GM19467 (cell line): Measurements from ENCODE around the gene APBA1.

ENCODE experiments used
- ATAC-seq: cut with Tn5 transposase; IDR thresholded peaks from one replicate; pipeline ENCODE4 v1.9.1; 2021; ENCODE audit warnings: mild to moderate bottlenecking, moderate library complexity; ENCODE audit not compliant: unreplicated experiment

The APBA1 gene

GRCh38 chr9:69485466-69485865 is 186.7 kb downstream of the APBA1 start:
- no peak for ATAC-seq

- ATAC-seq: no peak
These were observed 188.2 kb downstream of the APBA1 start for GRCh38 chr9:69483886-69484422.

DNA sequence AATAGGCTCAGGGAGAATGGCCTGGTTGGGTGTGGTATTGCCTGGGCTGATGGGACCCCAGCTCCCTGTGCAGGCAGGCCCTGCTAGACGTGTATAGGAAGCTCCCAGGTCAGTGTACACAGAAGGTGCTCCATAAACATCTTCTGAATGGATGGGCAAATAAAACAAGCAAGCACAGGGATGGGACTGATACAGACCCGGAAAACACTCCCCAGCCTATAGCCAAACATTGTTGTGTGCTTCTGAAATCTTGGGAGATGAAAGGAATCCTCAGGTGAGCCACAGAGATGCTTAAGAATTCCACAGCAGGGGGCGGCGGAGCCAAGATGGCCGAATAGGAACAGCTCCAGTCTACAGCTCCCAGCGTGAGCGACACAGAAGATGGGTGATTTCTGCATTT is 195.4 kb downstream of the APBA1 start:
- ATAC-seq: no peak

DNA sequence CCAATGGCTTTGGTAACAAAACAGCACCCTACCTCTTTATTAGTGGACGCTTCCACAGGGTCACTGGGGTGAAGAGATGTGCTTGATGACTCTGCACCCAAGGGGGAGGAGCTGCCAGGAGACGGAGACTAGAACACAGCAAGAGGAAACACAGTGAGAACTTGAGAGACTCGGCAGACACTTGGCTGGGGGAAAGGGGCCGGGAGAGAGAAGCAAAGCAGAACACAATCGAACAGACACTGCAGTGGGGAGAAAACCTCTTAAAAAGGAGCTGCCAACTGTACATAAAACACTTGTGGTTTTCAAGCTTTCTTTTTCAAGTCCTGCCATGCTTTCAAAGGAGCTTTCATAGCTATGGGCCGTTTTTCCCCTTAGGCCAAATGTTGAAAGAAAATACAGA is 196.2 kb downstream of the APBA1 start:
- ATAC-seq: no peak

GRCh38 chr9:69474821-69475220 is 197.3 kb downstream of the APBA1 start:
- no peak for ATAC-seq

DNA sequence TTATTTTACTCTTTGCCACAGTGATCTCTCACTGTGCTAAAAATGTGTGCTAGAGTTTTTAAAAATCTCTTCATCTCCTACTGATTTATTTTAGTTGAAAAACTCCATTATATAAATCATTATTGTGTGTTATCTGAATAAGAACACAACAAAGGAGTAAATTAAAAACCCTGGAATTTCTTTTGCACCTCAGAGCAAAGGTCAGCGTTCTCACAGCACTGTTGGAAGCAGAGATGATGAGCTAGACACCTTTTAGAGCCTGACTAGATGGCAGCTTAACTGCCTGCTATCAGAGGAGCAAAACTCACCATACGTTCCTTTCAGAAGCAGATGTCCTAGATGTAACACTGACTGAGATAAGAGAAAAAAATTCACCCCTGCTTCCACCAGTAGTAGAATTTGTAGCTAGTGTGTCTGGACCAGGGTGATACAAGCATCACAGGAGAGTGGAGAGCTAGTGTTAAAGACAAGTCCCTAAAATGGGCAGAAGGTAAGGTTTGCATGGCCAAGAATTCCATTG is 200.0 kb downstream of the APBA1 start:
- no peak for ATAC-seq

- no peak for ATAC-seq
These were observed 200.7 kb downstream of the APBA1 start for GRCh38 chr9:69471433-69471832.

GRCh38 chr9:69470186-69470977 is 201.8 kb downstream of the APBA1 start:
- ATAC-seq: no peak

DNA sequence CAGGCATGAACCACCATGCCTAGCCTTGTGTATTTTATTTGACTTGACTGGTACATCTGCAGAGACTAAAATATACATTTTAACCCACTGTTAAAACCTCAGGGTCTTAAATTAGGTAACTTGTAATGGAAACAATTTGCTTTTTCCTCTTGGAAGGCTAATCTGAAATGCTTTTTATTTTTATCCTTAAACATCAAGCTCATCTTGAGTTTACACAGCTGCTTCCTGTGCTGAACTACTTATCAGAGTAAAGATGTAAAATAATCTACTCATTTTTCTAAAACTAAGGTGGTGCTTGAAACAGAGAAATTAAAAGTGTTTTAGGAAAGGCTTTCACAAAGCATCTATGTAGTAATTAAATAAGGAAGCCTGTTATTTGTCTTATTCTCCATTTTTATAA is 203.0 kb downstream of the APBA1 start:
- ATAC-seq: no peak

- ATAC-seq: no peak
These were observed 203.8 kb downstream of the APBA1 start for GRCh38 chr9:69468380-69468779.

GRCh38 chr9:69466151-69466550 is 206.0 kb downstream of the APBA1 start:
- no peak for ATAC-seq

GRCh38 chr9:69465473-69465872 is 206.7 kb downstream of the APBA1 start:
- no peak for ATAC-seq

GRCh38 chr9:69463497-69464068 is 208.6 kb downstream of the APBA1 start:
- ATAC-seq: no peak

GRCh38 chr9:69462394-69462793 is 209.8 kb downstream of the APBA1 start:
- ATAC-seq: no peak

- ATAC-seq: no peak
These were observed 210.9 kb downstream of the APBA1 start for GRCh38 chr9:69461103-69461887.

GRCh38 chr9:69460012-69460411 is 212.2 kb downstream of the APBA1 start:
- ATAC-seq: no peak

- ATAC-seq: no peak
These were observed 214.0 kb downstream of the APBA1 start for GRCh38 chr9:69458176-69458575.

GRCh38 chr9:69456201-69456600 is 216.0 kb downstream of the APBA1 start:
- no peak for ATAC-seq

DNA sequence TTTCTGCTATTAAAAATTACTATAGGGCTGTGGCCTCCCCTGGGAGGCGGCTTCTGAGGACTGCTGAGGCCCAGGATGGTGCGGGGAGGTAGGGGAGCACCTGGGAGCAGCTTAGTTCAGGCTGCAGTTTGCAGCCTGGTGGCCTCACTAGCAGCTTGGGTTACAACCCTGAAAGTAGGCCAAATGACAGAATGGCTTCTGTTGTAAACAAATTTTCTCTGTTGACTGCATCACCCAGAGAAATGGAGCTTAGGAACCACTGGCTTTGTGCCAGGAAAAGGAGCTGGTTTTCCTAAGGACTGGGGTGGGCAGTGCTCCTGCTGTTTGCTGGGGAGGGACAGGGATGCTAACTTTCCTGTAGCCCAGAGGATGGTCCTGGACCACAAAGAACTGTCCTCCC is 216.9 kb downstream of the APBA1 start:
- ATAC-seq: no peak

DNA sequence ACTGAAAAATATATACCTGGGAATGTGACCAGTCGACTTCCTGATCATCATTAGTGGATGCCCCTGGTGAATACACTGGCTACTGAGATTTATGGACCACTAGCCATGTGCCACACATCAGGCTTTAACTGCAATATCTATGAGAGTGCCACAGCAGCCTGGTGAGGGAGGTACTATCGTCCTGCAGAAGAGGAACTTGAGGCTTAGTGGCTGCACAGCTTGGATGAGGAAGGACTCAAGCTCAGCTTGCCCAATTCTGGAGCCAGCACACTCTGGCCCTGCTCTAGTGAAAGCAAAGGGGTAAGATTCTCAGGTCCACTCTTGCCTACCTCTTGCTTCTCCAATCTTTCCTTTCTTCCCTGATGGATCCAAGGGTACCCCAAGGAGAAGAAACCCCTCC is 217.8 kb downstream of the APBA1 start:
- ATAC-seq: no peak

DNA sequence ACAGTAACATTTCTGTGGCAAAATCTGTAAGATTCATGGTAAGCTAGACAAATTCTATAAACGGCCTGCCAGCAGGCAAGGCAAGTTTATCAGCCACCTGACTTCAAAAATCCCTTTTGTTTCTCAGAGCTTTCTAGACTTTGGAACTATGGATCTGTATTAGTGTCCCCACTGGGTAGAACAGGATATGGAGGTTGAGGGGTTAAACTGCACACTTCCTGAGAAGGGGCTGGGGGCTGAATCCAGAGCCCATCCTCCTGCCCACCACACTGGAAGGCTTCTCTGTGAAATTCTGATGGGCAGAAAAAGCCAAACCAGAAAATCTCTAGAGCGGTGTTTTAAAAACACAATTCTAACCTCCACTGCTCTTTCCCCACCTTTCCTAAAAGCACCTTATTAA is 218.4 kb downstream of the APBA1 start:
- no peak for ATAC-seq
